Fibroblast of the aortic adventitia (primary cell): ENCODE data around the gene TUBG1. TPM values are rescaled to one million over a fixed set of nuclear protein-coding genes. Genes with fewer than 3 reads are reported as not detected.
A peak's percentile ranks its signal among the peaks of the same experiment; 100 is the strongest.
"Not testable (repeated sequence)": the region's sequence is repeated elsewhere in the genome, so short reads cannot be mapped to it uniquely, and the experiment has no call there.

ENCODE experiments used
- DNase-seq: peaks from one replicate; pipeline ENCODE4 v3.0.0-alpha.2; 2010; ENCODE audit warnings: low read depth
- H3K4me3 ChIP-seq: 2 replicates; pipeline ENCODE4 v1.5.1; 2011; ENCODE audit warnings: low read depth, mild to moderate bottlenecking, control low read depth, low read length, moderate library complexity
- total RNA-seq: library from RNA; depleted of rRNA; stranded (reverse); fragments of >200 nt; gene quantifications from 2 replicates; pipeline ENCODE4 v1.2.3, GENCODE V29; 2012; ENCODE audit warnings: low replicate concordance
- TF ChIP-seq, protein P1 (sequence below): IDR thresholded peaks from 2 replicates; pipeline ENCODE4 v1.5.1; 2011; ENCODE audit warnings: mild to moderate bottlenecking, low read length, control low read depth, inconsistent platforms; ENCODE audit not compliant: insufficient read depth

The TUBG1 gene
- total RNA-seq, 1 donor, result 50.6 TPM

DNA sequence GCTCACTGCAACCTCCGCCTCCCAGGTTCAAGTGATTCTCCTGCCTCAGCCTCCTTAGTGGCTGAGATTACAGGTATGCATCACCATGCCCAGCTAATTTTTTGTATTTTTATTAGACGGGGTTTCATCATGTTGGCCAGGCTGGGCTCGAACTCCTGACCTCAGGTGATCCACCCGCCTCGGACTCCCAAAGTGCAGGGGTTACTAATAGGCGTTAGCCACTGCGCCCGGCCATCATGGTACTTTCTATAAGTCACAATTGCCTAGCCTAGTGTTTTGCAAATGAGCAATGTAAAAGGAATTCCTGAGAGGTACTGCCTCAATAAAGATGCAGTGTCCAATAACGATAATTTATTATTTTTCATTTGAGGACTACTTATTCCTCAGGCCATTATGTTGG, 18.1 kb upstream of the TUBG1 start:
- TF ChIP-seq, protein P1, sequence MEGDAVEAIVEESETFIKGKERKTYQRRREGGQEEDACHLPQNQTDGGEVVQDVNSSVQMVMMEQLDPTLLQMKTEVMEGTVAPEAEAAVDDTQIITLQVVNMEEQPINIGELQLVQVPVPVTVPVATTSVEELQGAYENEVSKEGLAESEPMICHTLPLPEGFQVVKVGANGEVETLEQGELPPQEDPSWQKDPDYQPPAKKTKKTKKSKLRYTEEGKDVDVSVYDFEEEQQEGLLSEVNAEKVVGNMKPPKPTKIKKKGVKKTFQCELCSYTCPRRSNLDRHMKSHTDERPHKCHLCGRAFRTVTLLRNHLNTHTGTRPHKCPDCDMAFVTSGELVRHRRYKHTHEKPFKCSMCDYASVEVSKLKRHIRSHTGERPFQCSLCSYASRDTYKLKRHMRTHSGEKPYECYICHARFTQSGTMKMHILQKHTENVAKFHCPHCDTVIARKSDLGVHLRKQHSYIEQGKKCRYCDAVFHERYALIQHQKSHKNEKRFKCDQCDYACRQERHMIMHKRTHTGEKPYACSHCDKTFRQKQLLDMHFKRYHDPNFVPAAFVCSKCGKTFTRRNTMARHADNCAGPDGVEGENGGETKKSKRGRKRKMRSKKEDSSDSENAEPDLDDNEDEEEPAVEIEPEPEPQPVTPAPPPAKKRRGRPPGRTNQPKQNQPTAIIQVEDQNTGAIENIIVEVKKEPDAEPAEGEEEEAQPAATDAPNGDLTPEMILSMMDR, result no peak
- no peak for DNase-seq
- no peak overlapping the region for H3K4me3 ChIP-seq

DNA sequence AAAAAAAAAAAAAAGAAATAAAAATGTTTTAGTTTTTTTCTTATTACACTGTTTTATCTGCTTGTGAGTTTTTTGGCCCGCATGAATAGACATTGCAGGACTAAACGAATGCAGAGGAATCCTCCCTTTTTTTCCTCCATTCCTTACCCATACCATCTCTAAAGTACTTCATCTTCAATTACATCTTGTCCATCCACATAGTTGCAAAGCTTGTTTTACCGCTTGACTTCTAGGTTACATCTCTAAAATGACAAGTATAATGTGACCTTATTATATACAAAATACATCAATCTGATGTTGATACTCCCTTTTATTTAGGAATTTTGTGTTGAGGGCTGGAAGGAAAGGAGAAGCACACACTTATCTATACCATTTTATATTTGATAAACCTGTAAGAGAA, 13.1 kb upstream of the TUBG1 start:
- TF ChIP-seq, protein P1, result no peak
- no peak for DNase-seq
- H3K4me3 ChIP-seq, result no peak overlapping the region

DNA sequence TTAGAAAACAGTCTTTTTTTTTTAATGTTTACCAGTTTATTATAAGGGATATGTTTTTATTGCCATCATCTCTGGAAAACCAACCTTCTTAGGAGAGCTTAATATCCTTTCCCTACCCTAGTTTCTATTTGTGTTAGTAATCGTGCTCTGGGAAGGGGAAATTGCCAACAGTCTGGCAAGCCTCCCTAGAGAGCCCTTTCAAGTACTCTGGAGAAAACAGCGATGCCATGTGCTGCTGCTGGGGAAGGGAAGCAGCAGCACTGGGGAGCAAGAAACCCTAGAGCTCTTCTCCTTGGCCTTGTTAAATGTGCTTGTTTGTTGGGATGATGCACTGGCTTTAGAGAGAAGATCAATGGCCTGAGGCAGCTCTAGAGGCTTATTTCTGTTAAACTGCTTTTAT, 10.6 kb upstream of the TUBG1 start:
- TF ChIP-seq, protein P1, result no peak
- no peak overlapping the region for H3K4me3 ChIP-seq
- DNase-seq, result no peak

DNA sequence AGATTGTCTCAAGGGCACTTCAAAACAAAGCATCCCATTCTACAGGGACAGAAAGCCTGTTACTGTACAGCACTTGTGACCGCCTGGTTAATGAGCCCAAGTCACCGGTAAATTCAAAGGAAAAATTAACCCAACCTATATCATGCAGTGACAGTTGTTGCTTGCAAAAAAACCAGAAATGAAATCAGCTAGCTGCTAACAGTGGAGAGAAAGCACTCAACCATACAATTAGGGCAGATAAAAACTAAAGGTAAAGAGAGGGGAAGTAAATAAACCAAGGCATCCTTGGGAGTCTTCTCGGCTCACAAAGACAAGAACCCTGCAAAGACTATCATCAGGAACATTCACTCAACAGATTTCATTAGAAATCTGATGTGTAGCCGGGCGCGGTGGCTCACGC, 6.2 kb upstream of the TUBG1 start:
- H3K4me3 ChIP-seq, result no peak overlapping the region
- TF ChIP-seq, protein P1, result no peak
- DNase-seq, result no peak

DNA sequence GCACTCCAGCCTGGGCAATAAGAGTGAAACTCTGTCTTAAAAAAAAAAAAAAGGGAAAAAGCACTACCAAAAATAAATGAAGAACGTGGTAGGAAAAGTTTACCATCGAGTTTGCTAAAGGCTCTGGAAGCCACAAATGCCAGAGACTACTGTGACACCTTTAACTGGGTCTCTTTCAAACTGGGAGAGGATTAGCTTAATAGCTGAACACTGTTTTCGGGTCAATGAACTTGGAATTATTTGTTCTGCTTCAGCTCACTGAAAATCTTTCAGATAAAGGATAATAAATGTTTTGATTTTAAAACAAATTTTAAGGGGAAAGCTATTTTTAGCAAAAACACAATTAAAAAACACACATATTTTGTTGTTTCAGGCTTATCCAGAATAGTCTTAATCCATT, 1.7 kb upstream of the TUBG1 start:
- peak overlapping the region; percentile 98 for H3K4me3 ChIP-seq
- TF ChIP-seq, protein P1, result no peak
- DNase-seq, result no peak

DNA sequence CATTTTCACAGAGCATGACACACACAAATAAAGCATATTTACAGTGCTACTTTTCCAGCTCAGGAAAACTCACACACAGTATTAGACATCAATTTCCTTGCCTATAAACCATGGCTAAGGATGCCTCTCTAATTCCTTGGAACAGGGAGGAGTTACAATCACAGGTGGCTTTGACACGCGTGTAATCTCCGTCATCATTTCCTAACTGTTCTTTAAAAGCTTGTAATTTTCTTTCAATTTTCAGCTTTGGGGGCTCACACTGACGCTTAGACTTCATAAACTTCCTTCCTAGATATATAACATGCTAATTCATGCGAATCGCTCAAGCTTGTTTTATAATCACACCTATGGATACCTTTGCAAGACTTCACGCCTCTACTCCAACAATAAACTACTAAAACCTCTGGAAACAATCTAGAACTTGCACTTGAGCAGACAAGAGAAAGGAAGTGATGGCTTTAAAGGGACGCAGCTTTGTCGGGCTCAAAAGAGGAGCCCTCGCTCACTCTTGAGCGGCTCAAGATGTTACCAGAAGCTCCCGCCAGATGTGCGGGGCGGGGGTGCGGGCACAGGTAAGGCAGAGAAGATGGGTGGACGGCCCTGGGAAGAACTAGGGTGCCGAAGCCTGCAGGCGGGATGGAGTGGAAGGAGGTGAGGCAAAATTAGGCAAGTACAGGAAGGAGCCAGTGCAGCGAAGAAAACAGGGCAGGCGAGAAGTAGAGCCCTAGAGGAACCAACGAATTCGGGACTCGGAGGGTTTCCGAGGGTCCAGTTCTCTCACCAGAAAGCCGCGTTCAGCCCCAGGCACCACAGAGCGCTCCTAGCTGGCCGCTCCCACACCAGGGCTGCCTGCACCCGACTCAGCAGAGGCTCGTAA, 940 bp upstream of the TUBG1 start:
- TF ChIP-seq, protein P1, result no peak
- no peak for DNase-seq
- peak overlapping the region; percentile 98 for H3K4me3 ChIP-seq

DNA sequence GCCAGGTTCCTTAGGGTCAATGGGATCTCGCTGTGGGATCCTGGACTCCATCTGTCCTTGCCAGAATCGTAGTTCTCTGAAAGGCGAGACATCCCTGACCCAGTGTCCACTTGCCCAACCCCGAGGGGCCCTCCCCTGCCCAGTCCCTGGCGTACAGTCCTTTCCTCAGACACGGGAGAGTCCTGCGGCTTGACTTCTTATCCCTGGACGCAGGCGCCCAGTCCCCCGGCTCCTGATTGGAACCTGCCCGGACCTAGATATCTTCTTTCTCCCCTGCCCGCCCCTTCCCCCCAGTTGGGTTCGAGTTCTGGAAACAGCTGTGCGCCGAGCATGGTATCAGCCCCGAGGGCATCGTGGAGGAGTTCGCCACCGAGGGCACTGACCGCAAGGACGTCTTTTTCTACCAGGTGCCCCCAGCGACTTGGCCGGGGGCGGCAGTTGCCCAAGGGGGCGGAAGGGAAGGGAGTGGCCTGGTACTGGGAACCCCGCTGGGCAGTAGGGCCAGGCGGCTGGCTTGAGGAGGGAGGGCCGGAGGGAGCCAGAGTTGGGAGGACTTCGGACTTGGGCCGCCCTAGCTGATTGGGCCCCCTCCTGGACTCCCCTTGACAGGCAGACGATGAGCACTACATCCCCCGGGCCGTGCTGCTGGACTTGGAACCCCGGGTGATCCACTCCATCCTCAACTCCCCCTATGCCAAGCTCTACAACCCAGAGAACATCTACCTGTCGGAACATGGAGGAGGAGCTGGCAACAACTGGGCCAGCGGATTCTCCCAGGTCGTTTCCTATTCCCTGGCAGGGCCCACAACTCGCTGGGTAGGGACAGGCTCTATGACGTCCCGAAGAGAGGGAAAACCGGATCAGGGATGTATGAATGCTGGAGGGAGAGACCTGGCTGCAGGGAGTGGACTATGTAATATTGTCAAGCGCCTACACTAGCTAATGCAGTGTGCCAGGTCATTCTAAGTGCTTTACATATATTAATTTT, 625 bp downstream of the TUBG1 start:
- H3K4me3 ChIP-seq, result peak overlapping the region; percentile 86
- DNase-seq, result not testable (repeated sequence)
